ENCODE results near the gene HOXD9.

- no peak for TF ChIP-seq CTCF (IDR thresholded peaks at IDR 0.05; ENCODE audit: low read depth, low read length)
- TF ChIP-seq EZH2phosphoT487 (IDR thresholded peaks at IDR 0.05; ENCODE audit: low read depth): no peak
Observed at GRCh38 chr2:176105730-176106580, 16.6 kb upstream of the HOXD9 start.
